Testis (tissue), 2 donors: ENCODE data around the gene KCNRG.

Experiments
- CTCF ChIP-seq, 3 experiments: fragments of 450-650 bp in 2 of 3; fragments of 200-600 bp in 1 of 3; sonication (generic) in 1 of 3; IDR thresholded peaks; one replicate each; pipeline ENCODE4 v1.5.1; 2016 to 2019; ENCODE audit warnings: antibody characterized with exemption in 3 of 3, mild to moderate bottlenecking in 2 of 3, moderate library complexity in 1 of 3
- POLR2A ChIP-seq: fragments of 450-650 bp; IDR thresholded peaks from one replicate; pipeline ENCODE4 v1.6.1; 2017; ENCODE audit warnings: antibody characterized with exemption, mild to moderate bottlenecking, moderate library complexity

- TF ChIP-seq CTCF (IDR thresholded peaks at IDR 0.05) (no peak), POLR2A (no peak)
Observed at GRCh38 chr13:49995625-49996101, 19.6 kb upstream of the KCNRG start.
